Measurements from ENCODE around the gene NTN3. TPM values are rescaled to one million over a fixed set of nuclear protein-coding genes. Genes with fewer than 3 reads are reported as not detected.
"Not testable (repeated sequence)": the region's sequence is repeated elsewhere in the genome, so short reads cannot be mapped to it uniquely, and the experiment has no call there.

Gene NTN3
- total RNA-seq, 1 experiment from 2014 or later: not detected

- no peak for DNase-seq (ENCODE audit: low spot score)
These were observed 7.2 kb downstream of the NTN3 start for GRCh38 chr16:2478279-2478678.

- DNase-seq (ENCODE audit: low spot score): not testable (repeated sequence)
These were observed 8.9 kb downstream of the NTN3 start for GRCh38 chr16:2479996-2480395.

GRCh38 chr16:2480948-2481347, 9.9 kb downstream of the NTN3 start:
- DNase-seq (ENCODE audit: low spot score): no peak

- DNase-seq (ENCODE audit: low spot score): no peak
These were observed 10.6 kb downstream of the NTN3 start for GRCh38 chr16:2481676-2482075.

- DNase-seq (ENCODE audit: low spot score): no peak
These were observed 11.2 kb downstream of the NTN3 start for GRCh38 chr16:2482249-2482648.

- DNase-seq (ENCODE audit: low spot score): no peak
These were observed 11.8 kb downstream of the NTN3 start for GRCh38 chr16:2482708-2483534.

- DNase-seq (ENCODE audit: low spot score): no peak
These were observed 13.1 kb downstream of the NTN3 start for GRCh38 chr16:2483939-2484897.

- no peak for DNase-seq (ENCODE audit: low spot score)
These were observed 13.9 kb downstream of the NTN3 start for GRCh38 chr16:2484898-2485508.

GRCh38 chr16:2485811-2486507, 14.9 kb downstream of the NTN3 start:
- no peak for DNase-seq (ENCODE audit: low spot score)

- no peak for DNase-seq (ENCODE audit: low spot score)
These were observed 15.8 kb downstream of the NTN3 start for GRCh38 chr16:2486645-2487516.

- no peak for DNase-seq (ENCODE audit: low spot score)
These were observed 16.4 kb downstream of the NTN3 start for GRCh38 chr16:2487517-2487842.

GRCh38 chr16:2487903-2488531, 16.9 kb downstream of the NTN3 start:
- DNase-seq (ENCODE audit: low spot score): no peak

- DNase-seq (ENCODE audit: low spot score): no peak
These were observed 18.5 kb downstream of the NTN3 start for GRCh38 chr16:2489581-2489980.

- DNase-seq (ENCODE audit: low spot score): no peak
These were observed 19.4 kb downstream of the NTN3 start for GRCh38 chr16:2490190-2491105.

- no peak for DNase-seq (ENCODE audit: low spot score)
These were observed 21.2 kb downstream of the NTN3 start for GRCh38 chr16:2492292-2492691.

GRCh38 chr16:2493605-2494004, 22.5 kb downstream of the NTN3 start:
- no peak for DNase-seq (ENCODE audit: low spot score)

- DNase-seq (ENCODE audit: low spot score): no peak
These were observed 23.5 kb downstream of the NTN3 start for GRCh38 chr16:2494616-2495015.

GRCh38 chr16:2495041-2495440, 23.9 kb downstream of the NTN3 start:
- no peak for DNase-seq (ENCODE audit: low spot score)
